AG04450 (cell line): Measurements from ENCODE around the gene DDX52. TPM values are rescaled to one million over a fixed set of nuclear protein-coding genes. Genes with fewer than 3 reads are reported as not detected.

Experiments
- CTCF ChIA-PET: fragments of 300-600, 350-600 bp; formaldehyde crosslinking; extraction: SDS; loops from one replicate; lab custom pipeline; 2022; ENCODE audit warnings: antibody characterized with exemption, inconsistent platforms; lab: Charles Lee
- POLR2A ChIA-PET: fragments of 350-600 bp; formaldehyde crosslinking; extraction: SDS; loops from one replicate; lab custom pipeline; 2021; ENCODE audit warnings: antibody characterized with exemption, inconsistent platforms; lab: Yijun Ruan, JAX
- DNase-seq: peaks from one replicate; pipeline ENCODE4 v3.0.0-alpha.2; 2011; ENCODE audit warnings: low read depth, low spot score
- H3K27ac ChIP-seq: one replicate; pipeline ENCODE4 v1.5.1; 2012; ENCODE audit warnings: low read depth, low read length, control low read depth
- H3K27me3 ChIP-seq: one replicate; pipeline ENCODE4 v1.6.0; 2012; ENCODE audit warnings: low read length; ENCODE audit not compliant: control insufficient read depth, insufficient read depth
- H3K4me3 ChIP-seq: 2 replicates; pipeline ENCODE4 v1.5.1; 2011; ENCODE audit warnings: mild to moderate bottlenecking, low read depth, low read length, control low read depth
- H3K9me3 ChIP-seq: 2 replicates; pipeline ENCODE4 v1.5.1; 2012; ENCODE audit warnings: low read length; ENCODE audit not compliant: control insufficient read depth, insufficient read depth
- polyA plus RNA-seq: library from polyadenylated mRNA; depleted of rRNA; stranded (reverse); fragments of >200 nt; gene quantifications from 2 replicates; pipeline ENCODE4 v1.2.3, GENCODE V29; 2011
- TF ChIP-seq, protein P1 (sequence below): IDR thresholded peaks from 2 replicates; pipeline ENCODE4 v1.5.1; 2011; ENCODE audit warnings: low read depth, low read length, control low read depth, inconsistent platforms

Gene DDX52
- polyA plus RNA-seq, 1 experiment: 31.8 TPM

DNA sequence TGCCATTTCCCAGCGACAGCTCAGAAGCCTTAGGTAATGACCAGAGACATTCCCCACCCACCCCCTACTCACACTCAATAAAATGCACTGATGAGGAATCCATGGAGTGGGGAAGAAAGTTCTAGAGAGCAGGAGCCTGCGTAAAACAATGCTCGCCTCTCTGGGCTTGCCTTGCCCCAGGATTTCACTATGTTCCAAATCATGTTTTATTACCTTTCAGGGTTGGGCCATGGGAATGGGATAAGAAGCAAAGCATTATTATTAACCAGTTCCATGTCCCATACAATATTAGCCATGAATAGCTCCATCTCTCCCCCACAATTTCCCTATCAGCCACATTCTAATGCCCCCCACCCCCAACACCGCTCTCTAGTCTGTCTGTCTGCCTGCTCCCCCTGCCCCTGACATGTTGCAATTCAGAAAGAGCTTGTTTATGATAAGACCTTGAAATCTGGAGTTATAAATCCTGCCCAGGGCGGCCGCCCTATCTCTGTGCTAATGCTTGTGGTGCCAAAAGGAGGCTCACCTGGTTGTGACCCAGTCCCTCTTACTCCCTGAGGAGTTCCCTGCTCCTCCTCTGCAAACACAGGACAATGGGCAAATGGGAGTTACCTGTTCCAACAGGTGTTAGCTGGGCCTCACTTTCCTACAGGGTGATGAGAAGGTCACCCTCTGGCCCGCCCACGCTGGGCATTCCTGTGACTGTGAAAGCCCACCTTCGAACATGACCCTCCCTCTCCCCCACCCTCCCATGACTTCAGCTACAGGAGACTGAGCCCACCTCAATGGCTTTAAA lies 28.0 kb upstream of the DDX52 start:
- Histone ChIP-seq H3K27ac (peak overlapping the region; percentile 78), H3K9me3 (no peaks in the 10 kb centered on the region), H3K4me3 (no peak overlapping the region), H3K27me3 (no peaks in the 10 kb centered on the region)
- DNase-seq: no peak
- POLR2A ChIA-PET: interaction anchor here (0.7 to 0.8 kb wide), 2 partner anchors 59 to 67 kb away, joined by 4 to 6 read pairs; no protein-coding TSS in a partner anchor
- CTCF ChIA-PET: interaction anchor here (0.6 to 2.3 kb wide), 7 partner anchors 10 to 173 kb away, joined by 3 to 6 read pairs (median 3); no protein-coding TSS in a partner anchor
- TF ChIP-seq, protein P1, sequence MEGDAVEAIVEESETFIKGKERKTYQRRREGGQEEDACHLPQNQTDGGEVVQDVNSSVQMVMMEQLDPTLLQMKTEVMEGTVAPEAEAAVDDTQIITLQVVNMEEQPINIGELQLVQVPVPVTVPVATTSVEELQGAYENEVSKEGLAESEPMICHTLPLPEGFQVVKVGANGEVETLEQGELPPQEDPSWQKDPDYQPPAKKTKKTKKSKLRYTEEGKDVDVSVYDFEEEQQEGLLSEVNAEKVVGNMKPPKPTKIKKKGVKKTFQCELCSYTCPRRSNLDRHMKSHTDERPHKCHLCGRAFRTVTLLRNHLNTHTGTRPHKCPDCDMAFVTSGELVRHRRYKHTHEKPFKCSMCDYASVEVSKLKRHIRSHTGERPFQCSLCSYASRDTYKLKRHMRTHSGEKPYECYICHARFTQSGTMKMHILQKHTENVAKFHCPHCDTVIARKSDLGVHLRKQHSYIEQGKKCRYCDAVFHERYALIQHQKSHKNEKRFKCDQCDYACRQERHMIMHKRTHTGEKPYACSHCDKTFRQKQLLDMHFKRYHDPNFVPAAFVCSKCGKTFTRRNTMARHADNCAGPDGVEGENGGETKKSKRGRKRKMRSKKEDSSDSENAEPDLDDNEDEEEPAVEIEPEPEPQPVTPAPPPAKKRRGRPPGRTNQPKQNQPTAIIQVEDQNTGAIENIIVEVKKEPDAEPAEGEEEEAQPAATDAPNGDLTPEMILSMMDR: no peak

DNA sequence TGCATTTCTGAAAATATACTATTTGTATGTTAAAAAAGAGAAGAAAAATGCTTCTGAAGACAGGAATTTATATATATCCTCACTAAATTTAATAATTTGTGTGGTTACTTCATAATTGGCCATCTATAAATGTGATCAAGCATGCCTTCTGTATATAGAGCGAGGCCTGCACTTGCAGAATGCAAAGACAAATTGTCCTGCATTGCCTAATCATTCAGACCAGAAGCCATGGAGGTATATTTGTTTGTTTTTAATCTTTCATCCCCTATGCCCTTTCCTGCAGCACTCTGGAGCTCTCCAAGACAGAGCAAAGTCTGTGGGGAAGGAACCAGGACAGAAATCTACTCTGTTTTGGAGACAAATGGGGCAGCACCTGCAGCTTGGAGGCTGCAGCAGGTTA lies 23.8 kb upstream of the DDX52 start:
- Histone ChIP-seq H3K9me3 (no peaks in the 10 kb centered on the region), H3K27ac (no peak overlapping the region), H3K27me3 (no peaks in the 10 kb centered on the region), H3K4me3 (no peak overlapping the region)
- TF ChIP-seq, protein P1: no peak
- POLR2A ChIA-PET: no interaction called here
- CTCF ChIA-PET: interaction anchor here (0.6 kb wide), 1 partner anchor 17 kb away, joined by 5 read pairs; no protein-coding TSS in a partner anchor
- DNase-seq: no peak

DNA sequence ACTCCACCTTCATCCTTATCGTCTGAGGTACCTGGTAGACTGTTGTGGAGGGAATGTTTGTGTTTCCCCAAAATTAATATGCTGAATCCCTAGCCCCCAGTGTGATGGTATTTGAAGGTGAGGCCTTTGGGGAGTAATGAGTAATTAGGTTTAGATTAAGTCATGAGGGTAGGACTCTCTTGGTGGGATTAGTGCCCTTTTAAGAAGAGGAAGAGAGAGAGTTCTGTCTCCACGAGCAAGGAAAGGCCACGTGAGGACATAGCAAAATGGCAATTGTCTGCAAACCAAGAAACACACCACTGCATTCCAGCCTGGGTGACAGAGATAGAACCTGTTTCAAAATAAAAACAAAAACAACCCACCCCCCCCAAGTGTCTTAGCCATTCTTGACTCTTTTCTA lies 21.0 kb upstream of the DDX52 start:
- ChIA-PET POLR2A (interaction anchor here (0.5 kb wide), 1 partner anchor 129 kb away, joined by 3 read pairs; no protein-coding TSS in a partner anchor), CTCF (no interaction called here)
- Histone ChIP-seq H3K9me3 (no peaks in the 10 kb centered on the region), H3K27me3 (no peaks in the 10 kb centered on the region), H3K4me3 (no peak overlapping the region), H3K27ac (no peak overlapping the region)
- DNase-seq: no peak
- TF ChIP-seq, protein P1: no peak

DNA sequence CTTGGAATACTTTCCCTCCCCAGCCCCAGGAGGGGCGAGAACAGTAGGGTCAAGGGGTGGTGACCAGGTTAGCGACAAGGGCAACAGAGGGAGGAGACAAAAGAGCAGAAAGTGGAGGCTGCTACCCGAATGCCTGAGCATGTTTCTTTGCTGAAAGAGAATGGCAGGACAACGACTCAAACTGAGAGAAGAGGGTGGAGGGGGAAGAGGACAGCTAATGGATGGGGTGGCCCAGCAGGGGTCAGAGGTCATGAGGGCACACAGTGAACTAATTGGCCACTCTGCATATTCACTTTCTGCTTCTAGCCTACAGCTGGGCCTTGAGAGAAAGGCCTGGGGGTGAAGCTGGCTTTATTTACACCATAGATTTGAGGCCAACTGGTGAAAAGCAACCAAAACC lies 19.1 kb upstream of the DDX52 start:
- TF ChIP-seq, protein P1: no peak
- no peaks in the 10 kb centered on the region for H3K27me3 ChIP-seq
- H3K9me3 ChIP-seq: no peaks in the 10 kb centered on the region
- no peak for DNase-seq
- POLR2A ChIA-PET: no interaction called here
- no peak overlapping the region for H3K27ac ChIP-seq
- H3K4me3 ChIP-seq: no peak overlapping the region
- CTCF ChIA-PET: interaction anchor here (0.5 to 1.1 kb wide), 2 partner anchors 11 to 12 kb away, joined by 3 to 4 read pairs; no protein-coding TSS in a partner anchor

DNA sequence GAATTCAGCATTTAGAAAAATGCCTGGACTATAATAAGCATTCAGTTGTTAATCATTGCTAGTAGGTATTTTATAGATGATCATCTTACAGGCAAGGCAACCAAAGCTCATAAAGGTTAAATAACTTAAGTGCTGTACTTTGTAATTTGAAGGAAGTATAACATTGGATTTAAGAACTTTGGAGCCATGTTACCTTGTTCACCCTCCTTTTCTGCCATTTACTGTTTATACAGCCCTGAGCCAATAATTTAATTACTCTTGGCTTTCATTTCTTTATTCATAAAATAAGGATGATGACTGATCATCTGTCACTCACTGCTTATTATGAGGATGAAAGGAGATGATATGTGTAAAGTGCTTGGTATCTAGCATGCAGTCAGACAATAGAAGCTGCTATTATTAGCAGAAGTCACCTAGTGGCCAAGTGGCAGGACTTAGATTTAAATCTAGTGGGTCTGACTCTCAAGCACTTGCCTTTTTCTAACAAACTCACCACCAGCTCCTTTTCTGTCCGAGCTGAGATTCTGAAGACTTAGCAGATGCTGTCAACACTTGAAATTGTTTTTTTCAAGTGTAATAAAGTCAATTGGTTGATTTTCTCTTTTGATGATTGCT lies 18.3 kb upstream of the DDX52 start:
- H3K4me3 ChIP-seq: no peak overlapping the region
- no peaks in the 10 kb centered on the region for H3K27me3 ChIP-seq
- TF ChIP-seq, protein P1: no peak
- H3K27ac ChIP-seq: no peak overlapping the region
- H3K9me3 ChIP-seq: no peaks in the 10 kb centered on the region
- ChIA-PET POLR2A (no interaction called here), CTCF (no interaction called here)
- no peak for DNase-seq
